IMR-90 (cell line): ENCODE measurements around the gene PBLD. TPM values are rescaled to one million over a fixed set of nuclear protein-coding genes. Genes with fewer than 3 reads are reported as not detected.

Experiments used
- ATAC-seq: fragments of 200-7000 bp; cut with Tn5 transposase; 2 replicates; pipeline ENCODE4 v1.9.1; 2020; ENCODE audit warnings: low read depth, mild to moderate bottlenecking, moderate library complexity
- BruUV-seq: library from RNA; stranded (reverse); fragments of 400-500 nt; replicated peaks from 2 replicates; lab custom pipeline; 2021; lab: Mats Ljungman, UMichigan
- CTCF ChIA-PET: fragments of 300-600 bp; formaldehyde crosslinking; extraction: SDS; loops from one replicate; lab custom pipeline; 2021; ENCODE audit warnings: antibody characterized with exemption; lab: Yijun Ruan, JAX
- POLR2A ChIA-PET: fragments of 300-600 bp; sonication (Branson Sonifier 250); formaldehyde crosslinking; loops from one replicate; lab custom pipeline; 2022; ENCODE audit warnings: antibody characterized with exemption; ENCODE audit not compliant: unreplicated experiment; lab: Charles Lee
- DNase-seq: peaks from one replicate; pipeline ENCODE4 v3.0.0; 2013
- H2AFZ ChIP-seq: replicated peaks from 2 replicates; pipeline ENCODE3; 2013; ENCODE audit warnings: low read length, mild to moderate bottlenecking; ENCODE audit not compliant: poor library complexity
- H2AK5ac ChIP-seq: 2 replicates; pipeline ENCODE4 v1.6.1; 2013; ENCODE audit warnings: low read depth, low read length, inconsistent platforms
- H2AK9ac ChIP-seq: replicated peaks from 2 replicates; pipeline ENCODE3; 2013; ENCODE audit warnings: mild to moderate bottlenecking, low read depth, low read length, moderate library complexity; ENCODE audit not compliant: poor library complexity
- H2BK120ac ChIP-seq: 2 replicates; pipeline ENCODE4 v1.6.1; 2013; ENCODE audit warnings: low read depth, low read length, inconsistent platforms
- H2BK15ac ChIP-seq: 3 replicates; pipeline ENCODE4 v1.6.1; 2013; ENCODE audit warnings: low read depth, low read length, inconsistent platforms
- H2BK20ac ChIP-seq: 2 replicates; pipeline ENCODE4 v1.6.1; 2013; ENCODE audit warnings: low read depth, mild to moderate bottlenecking, inconsistent platforms, low read length, moderate library complexity
- H2BK5ac ChIP-seq: 2 replicates; pipeline ENCODE4 v1.6.1; 2013; ENCODE audit warnings: mild to moderate bottlenecking, low read depth, low read length, inconsistent platforms; ENCODE audit not compliant: poor library complexity, severe bottlenecking
- H3K14ac ChIP-seq: replicated peaks from 2 replicates; pipeline ENCODE4 v1.6.1; 2013; ENCODE audit warnings: low read depth, low read length, inconsistent platforms
- H3K18ac ChIP-seq: 2 replicates; pipeline ENCODE4 v1.6.1; 2013; ENCODE audit warnings: low read depth, low read length, control low read depth
- H3K23ac ChIP-seq: 2 replicates; pipeline ENCODE4 v1.6.1; 2013; ENCODE audit warnings: low read depth, low read length, inconsistent platforms
- H3K27ac ChIP-seq: 2 replicates; pipeline ENCODE4 v1.5.1; 2013; ENCODE audit warnings: mild to moderate bottlenecking, control low read depth, low read length; ENCODE audit not compliant: insufficient read depth
- H3K27me3 ChIP-seq: 2 replicates; pipeline ENCODE4 v1.6.1; 2013; ENCODE audit warnings: low read length; ENCODE audit not compliant: control insufficient read depth, insufficient read depth
- H3K36me3 ChIP-seq: 2 replicates; pipeline ENCODE4 v1.6.1; 2013; ENCODE audit warnings: low read length, mixed read lengths; ENCODE audit not compliant: control insufficient read depth, insufficient read depth
- H3K4ac ChIP-seq: 2 replicates; pipeline ENCODE4 v1.6.1; 2013; ENCODE audit warnings: low read depth, low read length, inconsistent platforms
- H3K4me1 ChIP-seq: 2 replicates; pipeline ENCODE4 v1.6.1; 2013; ENCODE audit warnings: low read length, mixed read lengths; ENCODE audit not compliant: control insufficient read depth, insufficient read depth
- H3K4me2 ChIP-seq: 2 replicates; pipeline ENCODE4 v1.6.1; 2013; ENCODE audit warnings: low read depth, mild to moderate bottlenecking, control low read depth, low read length, moderate library complexity
- H3K4me3 ChIP-seq: 2 replicates; pipeline ENCODE4 v1.5.1; 2013; ENCODE audit warnings: low read depth, mild to moderate bottlenecking, control low read depth, low read length, moderate library complexity; ENCODE audit not compliant: insufficient read depth
- H3K56ac ChIP-seq: 2 replicates; pipeline ENCODE4 v1.6.1; 2013; ENCODE audit warnings: low read length, inconsistent platforms; ENCODE audit not compliant: insufficient read depth; ENCODE audit errors: extremely low read depth
- H3K79me1 ChIP-seq, 2 experiments: 2 replicates each; pipeline ENCODE4 v1.6.1; 2013; ENCODE audit warnings: low read length in 2 of 2, inconsistent platforms in 1 of 2, low read depth in 1 of 2
- H3K9ac ChIP-seq: 2 replicates; pipeline ENCODE4 v1.6.1; 2013; ENCODE audit warnings: low read depth, low read length, control low read depth
- H3K9me1 ChIP-seq: 2 replicates; pipeline ENCODE4 v1.6.1; 2013; ENCODE audit warnings: low read length, inconsistent platforms; ENCODE audit not compliant: insufficient read depth
- H3K9me3 ChIP-seq: 2 replicates; pipeline ENCODE4 v1.6.1; 2013; ENCODE audit warnings: low read length; ENCODE audit not compliant: control insufficient read depth, insufficient read depth
- H4K20me1 ChIP-seq: 2 replicates; pipeline ENCODE4 v1.6.1; 2013; ENCODE audit warnings: low read length, inconsistent platforms; ENCODE audit not compliant: insufficient read depth
- H4K5ac ChIP-seq: 2 replicates; pipeline ENCODE4 v1.6.1; 2013; ENCODE audit warnings: mild to moderate bottlenecking, low read depth, low read length, control low read depth
- H4K8ac ChIP-seq, 2 experiments: 2 replicates each; pipeline ENCODE4 v1.6.1; 2013; ENCODE audit warnings: low read depth in 2 of 2, low read length in 2 of 2, control low read depth in 1 of 2, inconsistent platforms in 1 of 2
- H4K91ac ChIP-seq: 2 replicates; pipeline ENCODE4 v1.6.1; 2013; ENCODE audit warnings: low read depth, low read length, inconsistent platforms; ENCODE audit not compliant: insufficient read depth
- MAFK ChIP-seq: IDR thresholded peaks from 2 replicates; pipeline ENCODE4 v1.6.1; 2012; ENCODE audit warnings: low read depth, low read length, improper control_type of control experiment
- MXI1 ChIP-seq: IDR thresholded peaks from 2 replicates; pipeline ENCODE4 v1.6.1; 2012; ENCODE audit warnings: low read depth, mild to moderate bottlenecking, low read length, moderate library complexity, borderline replicate concordance
- RFX5 ChIP-seq: IDR thresholded peaks from 2 replicates; pipeline ENCODE4 v1.8.0; 2012; ENCODE audit warnings: low read depth, mild to moderate bottlenecking, low read length, moderate library complexity
- dilution Hi-C: fragments of 300-500 bp; cut with HindIII; formaldehyde crosslinking; loops from one replicate; pipeline ENCODE4 v1.14.3; 2018; ENCODE audit warnings: low sequenced_read_pairs; ENCODE audit not compliant: unreplicated experiment
- in situ Hi-C: fragments of 300-500 bp; cut with MboI; formaldehyde crosslinking; loops from 3 replicates; pipeline ENCODE4 v1.14.3; 2019; ENCODE audit warnings: low sequenced_read_pairs, inconsistent platforms, mixed read lengths
- intact Hi-C: fragments of 100-400 bp; cut with micrococcal nuclease; formaldehyde crosslinking; loops from 2 replicates; pipeline ENCODE4 v1.10.0; 2022
- polyA plus RNA-seq, 3 experiments: library from polyadenylated mRNA; depleted of rRNA; stranded (reverse); fragments of >200 nt; gene quantifications; 2 replicates each; pipeline ENCODE4 v1.2.3, GENCODE V29; 2012; ENCODE audit warnings: low replicate concordance in 1 of 3
- total RNA-seq: library from RNA; depleted of rRNA; stranded (reverse); fragments of >200 nt; gene quantifications from 2 replicates; pipeline ENCODE4 v1.2.3, GENCODE V29; 2012

PBLD gene
- total and polyA plus RNA-seq, 2 of the 4 experiments (the other 2 are of a cell fraction): 3.3 to 5.7 TPM

- Histone ChIP-seq H2AK5ac (no peak overlapping the region), H3K4ac (no peak overlapping the region), H3K4me1 (peaks cover 4% of the 10 kb centered on the region; the same call in 1 of the 2 replicates), H3K18ac (no peak overlapping the region), H2BK120ac (no peak overlapping the region), H3K23ac (no peak overlapping the region), H2AK9ac (no peak overlapping the region), H4K91ac (no peak overlapping the region), H4K8ac (no peak overlapping the region), H3K27ac (no peak overlapping the region), H2BK5ac (no peak overlapping the region), H2AFZ (no peak overlapping the region), H3K9me3 (peaks cover 7% of the 10 kb centered on the region; the same call in 1 of the 2 replicates), H3K36me3 (no peaks in the 10 kb centered on the region), H3K4me2 (no peak overlapping the region), H3K14ac (no peak overlapping the region), H3K79me1 (no peaks in the 10 kb centered on the region), H3K4me3 (no peak overlapping the region), H3K56ac (no peak overlapping the region), H3K9me1 (no peaks in the 10 kb centered on the region), H4K5ac (no peak overlapping the region), H3K9ac (no peak overlapping the region), H2BK20ac (no peak overlapping the region), H2BK15ac (no peak overlapping the region), H3K27me3 (peaks cover 2% of the 10 kb centered on the region; the same call in 1 of the 2 replicates), H4K20me1 (no peaks in the 10 kb centered on the region)
- no peak for TF ChIP-seq MXI1
- TF ChIP-seq RFX5: no peak
- TF ChIP-seq MAFK: no peak
- in situ Hi-C loops (loop anchor here (25.0 kb wide), 1 partner anchor 414 kb away; no protein-coding TSS in a partner anchor), dilution Hi-C loops (no loop called here), intact Hi-C loops (no loop called here)
- DNase-seq (no peak), ATAC-seq (no peak)
- no TSS peak for BruUV-seq
- POLR2A ChIA-PET: no interaction called here
- CTCF ChIA-PET: no interaction called here
These were observed 56.5 kb downstream of the PBLD start for GRCh38 chr10:68276224-68276623.
